Parathyroid adenoma (tissue), 2 donors: ENCODE measurements around the gene IL1RAPL2.

Source experiments
- H2AFZ ChIP-seq: fragments of 300-600 bp; sonication (generic); one replicate; pipeline ENCODE4 v1.7.0; 2017; ENCODE audit warnings: antibody characterized with exemption, mild to moderate bottlenecking
- H3K27ac ChIP-seq: fragments of 300-600 bp; sonication (generic); one replicate; pipeline ENCODE4 v1.7.0; 2017
- H3K27me3 ChIP-seq: fragments of 300-600 bp; sonication (generic); one replicate; pipeline ENCODE4 v1.7.0; 2017; ENCODE audit warnings: low read length; ENCODE audit not compliant: control insufficient read depth, insufficient read depth
- H3K36me3 ChIP-seq: fragments of 300-600 bp; sonication (generic); one replicate; pipeline ENCODE4 v1.7.0; 2017; ENCODE audit warnings: low read length; ENCODE audit not compliant: control insufficient read depth, insufficient read depth
- H3K4me1 ChIP-seq: fragments of 300-600 bp; sonication (generic); one replicate; pipeline ENCODE4 v1.7.0; 2017; ENCODE audit warnings: control low read depth
- H3K4me2 ChIP-seq: fragments of 300-600 bp; sonication (generic); one replicate; pipeline ENCODE4 v1.7.0; 2017; ENCODE audit warnings: low read length
- H3K4me3 ChIP-seq: fragments of 300-600 bp; sonication (generic); one replicate; pipeline ENCODE4 v1.7.0; 2017; ENCODE audit warnings: low read depth, low read length
- H3K79me2 ChIP-seq: fragments of 300-600 bp; sonication (generic); one replicate; pipeline ENCODE4 v1.7.0; 2017; ENCODE audit warnings: control low read depth
- H3K9ac ChIP-seq: fragments of 300-600 bp; sonication (generic); one replicate; pipeline ENCODE4 v1.7.0; 2017; ENCODE audit warnings: mild to moderate bottlenecking
- H3K9me3 ChIP-seq: fragments of 300-600 bp; sonication (generic); one replicate; pipeline ENCODE4 v1.7.0; 2017; ENCODE audit warnings: low read length; ENCODE audit not compliant: control insufficient read depth
- TF ChIP-seq, protein P1 (sequence below): fragments of 300-600 bp; sonication (generic); IDR thresholded peaks from one replicate; pipeline ENCODE4 v1.7.0; 2017; ENCODE audit warnings: antibody characterized with exemption, mild to moderate bottlenecking
- donor health status: primary hyperparathyroidism.

IL1RAPL2 gene

GRCh38 chrX:105116486-105116885 is 550.5 kb downstream of the IL1RAPL2 start:
- Histone ChIP-seq H3K36me3 (no peaks in the 10 kb centered on the region), H2AFZ (no peak overlapping the region), H3K4me1 (no peaks in the 10 kb centered on the region), H3K9me3 (no peaks in the 10 kb centered on the region), H3K79me2 (no peaks in the 10 kb centered on the region), H3K4me2 (no peak overlapping the region), H3K4me3 (no peak overlapping the region), H3K9ac (no peak overlapping the region), H3K27ac (no peak overlapping the region), H3K27me3 (no peaks in the 10 kb centered on the region)
- TF ChIP-seq, protein P1, sequence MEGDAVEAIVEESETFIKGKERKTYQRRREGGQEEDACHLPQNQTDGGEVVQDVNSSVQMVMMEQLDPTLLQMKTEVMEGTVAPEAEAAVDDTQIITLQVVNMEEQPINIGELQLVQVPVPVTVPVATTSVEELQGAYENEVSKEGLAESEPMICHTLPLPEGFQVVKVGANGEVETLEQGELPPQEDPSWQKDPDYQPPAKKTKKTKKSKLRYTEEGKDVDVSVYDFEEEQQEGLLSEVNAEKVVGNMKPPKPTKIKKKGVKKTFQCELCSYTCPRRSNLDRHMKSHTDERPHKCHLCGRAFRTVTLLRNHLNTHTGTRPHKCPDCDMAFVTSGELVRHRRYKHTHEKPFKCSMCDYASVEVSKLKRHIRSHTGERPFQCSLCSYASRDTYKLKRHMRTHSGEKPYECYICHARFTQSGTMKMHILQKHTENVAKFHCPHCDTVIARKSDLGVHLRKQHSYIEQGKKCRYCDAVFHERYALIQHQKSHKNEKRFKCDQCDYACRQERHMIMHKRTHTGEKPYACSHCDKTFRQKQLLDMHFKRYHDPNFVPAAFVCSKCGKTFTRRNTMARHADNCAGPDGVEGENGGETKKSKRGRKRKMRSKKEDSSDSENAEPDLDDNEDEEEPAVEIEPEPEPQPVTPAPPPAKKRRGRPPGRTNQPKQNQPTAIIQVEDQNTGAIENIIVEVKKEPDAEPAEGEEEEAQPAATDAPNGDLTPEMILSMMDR, result no peak

- Histone ChIP-seq H3K9ac (no peak overlapping the region), H3K4me3 (no peak overlapping the region), H2AFZ (no peak overlapping the region), H3K27ac (no peak overlapping the region), H3K9me3 (no peaks in the 10 kb centered on the region), H3K79me2 (no peaks in the 10 kb centered on the region), H3K4me1 (no peaks in the 10 kb centered on the region), H3K36me3 (no peaks in the 10 kb centered on the region), H3K4me2 (no peak overlapping the region), H3K27me3 (no peaks in the 10 kb centered on the region)
- TF ChIP-seq, protein P1, result no peak
These were observed 551.6 kb downstream of the IL1RAPL2 start for GRCh38 chrX:105117621-105118020.

DNA sequence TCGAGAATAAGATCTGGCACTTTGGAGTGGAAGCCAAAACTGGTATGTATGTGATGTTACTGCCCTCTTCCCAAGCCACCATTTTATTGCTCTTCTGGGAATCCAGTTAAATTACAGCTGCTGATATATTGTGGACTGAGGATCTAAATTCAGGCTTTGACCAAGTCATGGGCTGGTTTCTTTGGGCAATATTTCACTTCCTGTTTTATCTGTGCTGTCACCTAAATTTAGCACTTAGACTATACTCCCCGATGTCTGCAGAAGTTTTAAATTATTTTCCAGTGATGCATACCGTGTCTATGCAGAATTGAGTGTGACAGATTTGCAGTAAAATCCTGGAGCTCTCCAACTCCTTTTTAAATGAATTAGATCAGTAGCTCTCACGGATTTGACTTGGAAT is 554.5 kb downstream of the IL1RAPL2 start:
- Histone ChIP-seq H3K9ac (no peak overlapping the region), H3K9me3 (no peaks in the 10 kb centered on the region), H2AFZ (no peak overlapping the region), H3K27me3 (no peaks in the 10 kb centered on the region), H3K36me3 (no peaks in the 10 kb centered on the region), H3K4me1 (no peaks in the 10 kb centered on the region), H3K4me2 (no peak overlapping the region), H3K79me2 (no peaks in the 10 kb centered on the region), H3K27ac (no peak overlapping the region), H3K4me3 (no peak overlapping the region)
- TF ChIP-seq, protein P1, result no peak

DNA sequence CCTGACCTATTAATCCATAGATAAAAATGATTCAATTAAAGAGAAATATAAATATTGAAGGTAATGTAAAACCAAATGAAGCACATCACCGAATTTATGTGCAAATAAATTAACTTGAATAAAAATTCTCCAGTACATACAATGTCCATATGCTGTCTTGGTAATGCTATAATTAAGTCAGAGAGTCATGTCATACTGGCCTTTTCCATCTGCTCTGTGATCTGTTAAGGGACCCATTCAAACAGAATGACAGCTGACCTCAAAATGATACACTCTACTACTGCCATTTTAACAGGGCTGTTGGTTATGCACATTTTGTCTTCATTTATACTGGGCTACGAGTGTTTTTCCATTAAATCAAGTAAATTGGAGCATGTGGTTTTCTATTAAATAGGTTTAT is 555.2 kb downstream of the IL1RAPL2 start:
- Histone ChIP-seq H3K9me3 (no peaks in the 10 kb centered on the region), H3K36me3 (no peaks in the 10 kb centered on the region), H3K9ac (no peak overlapping the region), H3K4me2 (no peak overlapping the region), H3K79me2 (no peaks in the 10 kb centered on the region), H3K4me1 (no peaks in the 10 kb centered on the region), H2AFZ (no peak overlapping the region), H3K27ac (no peak overlapping the region), H3K27me3 (no peaks in the 10 kb centered on the region), H3K4me3 (no peak overlapping the region)
- TF ChIP-seq, protein P1, result no peak

DNA sequence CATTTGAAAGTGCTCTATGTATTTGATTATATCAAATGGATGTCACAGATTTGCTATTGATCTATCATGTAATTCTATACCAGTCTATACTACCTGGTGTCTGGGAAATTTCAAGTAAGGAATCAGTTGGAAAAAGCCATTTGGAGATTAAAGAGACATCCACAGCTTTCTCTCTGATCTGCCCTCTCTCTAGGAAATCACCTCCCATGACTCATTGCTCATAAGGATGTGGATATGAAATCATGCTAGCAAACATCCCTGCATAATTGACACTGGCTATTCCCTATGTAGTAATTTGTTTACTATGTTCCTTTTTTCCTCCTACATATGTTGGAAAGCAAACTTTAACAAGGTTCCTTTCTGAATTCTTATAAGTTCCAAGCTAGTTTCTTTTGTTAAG is 560.2 kb downstream of the IL1RAPL2 start:
- no peak overlapping the region for H3K9ac ChIP-seq
- TF ChIP-seq, protein P1, result no peak
- H3K36me3 ChIP-seq, result no peaks in the 10 kb centered on the region
- no peaks in the 10 kb centered on the region for H3K79me2 ChIP-seq
- no peak overlapping the region for H3K27ac ChIP-seq
- H2AFZ ChIP-seq, result no peak overlapping the region
- no peaks in the 10 kb centered on the region for H3K4me1 ChIP-seq
- H3K27me3 ChIP-seq, result no peaks in the 10 kb centered on the region
- H3K4me2 ChIP-seq, result no peak overlapping the region
- H3K4me3 ChIP-seq, result no peak overlapping the region
- H3K9me3 ChIP-seq, result no peaks in the 10 kb centered on the region
